GM18858 (cell line): Measurements from ENCODE around the gene BEX1.
"Not testable (repeated sequence)": the region's sequence is repeated elsewhere in the genome, so short reads cannot be mapped to it uniquely, and the experiment has no call there.

Experiments used
- ATAC-seq: cut with Tn5 transposase; IDR thresholded peaks from one replicate; pipeline ENCODE4 v1.9.1; 2021; ENCODE audit not compliant: unreplicated experiment

Gene BEX1

GRCh38 chrX:103063918-103064434 lies at the start of gene BEX1:
Gene BEX1, minus strand, starts transcription at chrX:103064171. Its CDS starts 897 bp downstream, at chrX:103063274.
- no peak for ATAC-seq

- ATAC-seq = not testable (repeated sequence)
Observed at GRCh38 chrX:103109497-103109896, 45.5 kb upstream of the BEX1 start.

GRCh38 chrX:103107836-103108235 lies 43.9 kb upstream of the BEX1 start:
- ATAC-seq = no peak

GRCh38 chrX:103107227-103107737 lies 43.3 kb upstream of the BEX1 start:
- ATAC-seq = not testable (repeated sequence)

- ATAC-seq = not testable (repeated sequence)
Observed at GRCh38 chrX:103104370-103104769, 40.4 kb upstream of the BEX1 start.

GRCh38 chrX:103103866-103104265 lies 39.9 kb upstream of the BEX1 start:
- not testable (repeated sequence) for ATAC-seq

DNA sequence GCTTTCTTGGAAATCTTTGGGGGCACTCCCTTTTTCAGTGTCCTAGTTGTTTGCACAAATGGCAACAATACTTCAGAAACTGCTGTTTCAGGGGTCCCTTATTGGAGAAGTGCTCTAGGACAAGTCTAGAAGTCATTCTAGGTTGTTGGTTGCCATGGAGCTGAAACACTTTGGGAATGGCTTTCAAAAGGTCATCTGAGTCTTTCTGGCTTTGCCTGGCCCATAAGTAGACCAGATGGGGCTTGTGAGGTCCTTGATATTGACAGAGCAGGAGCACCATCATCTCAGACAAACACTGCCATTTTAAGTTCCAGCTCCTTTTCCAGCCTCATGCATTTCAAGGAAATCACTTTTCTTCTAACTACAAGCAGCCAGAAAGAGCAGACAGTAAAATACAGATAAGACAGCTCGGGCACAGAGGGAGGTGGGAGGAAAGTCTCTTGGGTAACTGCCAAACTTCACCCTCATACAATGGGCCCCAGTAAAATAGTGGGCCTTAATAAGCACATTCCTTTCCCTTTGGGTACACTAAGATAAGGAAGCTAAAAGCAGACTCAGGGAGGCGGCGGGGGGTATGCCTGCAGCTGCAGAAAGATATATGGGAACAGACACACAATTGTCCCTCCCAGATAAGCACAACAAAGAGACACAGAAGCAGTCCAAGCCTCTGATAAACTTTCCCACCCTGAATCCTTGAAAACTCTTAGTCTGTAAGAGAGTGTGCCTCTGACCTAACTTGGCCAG lies 37.5 kb upstream of the BEX1 start:
- no peak for ATAC-seq

DNA sequence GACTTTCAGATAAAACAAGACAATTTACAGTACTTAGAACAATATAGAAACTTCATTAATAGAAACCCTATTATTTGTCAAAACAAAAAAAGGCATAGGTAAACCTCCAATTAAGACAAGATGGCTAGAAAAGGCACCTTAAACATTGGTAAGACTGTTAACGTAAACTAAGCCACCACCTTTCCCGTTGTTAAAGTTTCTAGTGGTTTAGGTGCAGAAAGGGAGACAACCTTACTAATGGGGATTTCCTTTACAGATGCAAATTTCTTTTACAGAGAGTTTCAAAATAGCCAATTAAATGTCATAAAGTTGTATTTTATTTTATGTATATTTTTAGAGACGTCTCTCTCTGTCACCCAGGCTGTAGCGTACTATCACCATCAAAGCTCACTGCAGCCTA lies 36.5 kb upstream of the BEX1 start:
- no peak for ATAC-seq

DNA sequence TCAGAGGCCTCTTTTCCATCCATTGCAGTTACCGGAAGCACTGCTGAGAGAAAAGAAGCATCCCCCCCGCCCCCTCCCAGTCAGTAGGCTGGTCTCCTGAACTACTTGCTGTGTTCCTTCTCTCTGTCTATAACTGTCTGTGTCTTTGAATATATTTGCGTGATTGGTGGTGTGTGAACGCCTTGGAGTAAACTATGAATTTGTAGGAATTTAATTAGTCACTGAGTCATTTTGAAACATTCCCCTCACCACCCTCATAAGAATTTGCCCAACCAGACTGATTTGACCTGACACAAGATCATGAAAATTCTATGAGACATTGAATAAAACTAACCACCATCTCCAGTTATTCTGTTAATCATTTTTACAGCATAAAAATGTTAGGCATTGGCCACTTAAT lies 35.7 kb upstream of the BEX1 start:
- no peak for ATAC-seq

- ATAC-seq = no peak
Observed at GRCh38 chrX:103098488-103098887, 34.5 kb upstream of the BEX1 start.

DNA sequence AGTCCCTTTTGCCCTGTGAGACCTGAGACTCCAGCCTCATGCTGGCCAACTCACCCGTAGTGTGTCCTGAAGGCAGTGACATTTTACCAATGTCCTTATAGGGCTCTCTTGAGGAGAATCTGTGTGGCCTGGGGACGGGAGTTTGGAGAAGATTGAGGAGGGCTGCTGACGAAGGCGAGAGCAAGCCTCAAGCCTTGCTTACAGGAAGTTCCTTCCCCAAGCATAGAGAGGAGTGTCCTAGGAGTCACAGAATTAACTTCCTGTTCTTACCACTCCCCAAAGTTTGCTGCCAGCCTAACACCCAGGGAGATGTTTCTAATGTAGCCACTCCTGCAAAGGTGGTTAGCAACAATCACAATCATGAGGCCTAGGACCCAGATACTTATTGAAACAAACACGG lies 29.0 kb upstream of the BEX1 start, which contains the start of gene NXF3:
Gene NXF3, minus strand, starts transcription at position 202 of the 400 bp plus-strand sequence. Its CDS starts 120 bp downstream, at position 82.
- ATAC-seq = no peak

DNA sequence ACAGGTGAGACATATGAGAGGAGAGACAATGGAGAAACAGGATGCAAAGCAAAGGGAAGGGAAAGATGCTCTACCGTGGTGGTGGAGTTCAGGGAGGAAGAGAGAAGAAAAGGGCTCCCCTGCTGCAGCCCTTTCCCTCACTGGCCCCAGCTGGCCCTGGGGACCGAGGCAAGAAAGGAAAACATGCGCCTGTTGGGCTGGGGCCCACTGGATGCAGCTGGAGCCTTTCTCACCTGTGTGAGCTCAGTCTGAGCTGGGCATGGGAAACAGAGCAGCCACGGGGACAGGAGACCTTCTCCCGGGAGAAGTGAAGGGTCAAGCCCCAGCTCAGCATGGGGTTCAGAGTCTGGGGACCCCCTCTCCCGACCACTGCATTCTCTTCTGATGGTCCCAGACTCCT lies 17.1 kb upstream of the BEX1 start:
- no peak for ATAC-seq

- ATAC-seq = no peak
Observed at GRCh38 chrX:103073467-103073866, 9.5 kb upstream of the BEX1 start.

- ATAC-seq = no peak
Observed at GRCh38 chrX:103066606-103067005, 2.6 kb upstream of the BEX1 start.

DNA sequence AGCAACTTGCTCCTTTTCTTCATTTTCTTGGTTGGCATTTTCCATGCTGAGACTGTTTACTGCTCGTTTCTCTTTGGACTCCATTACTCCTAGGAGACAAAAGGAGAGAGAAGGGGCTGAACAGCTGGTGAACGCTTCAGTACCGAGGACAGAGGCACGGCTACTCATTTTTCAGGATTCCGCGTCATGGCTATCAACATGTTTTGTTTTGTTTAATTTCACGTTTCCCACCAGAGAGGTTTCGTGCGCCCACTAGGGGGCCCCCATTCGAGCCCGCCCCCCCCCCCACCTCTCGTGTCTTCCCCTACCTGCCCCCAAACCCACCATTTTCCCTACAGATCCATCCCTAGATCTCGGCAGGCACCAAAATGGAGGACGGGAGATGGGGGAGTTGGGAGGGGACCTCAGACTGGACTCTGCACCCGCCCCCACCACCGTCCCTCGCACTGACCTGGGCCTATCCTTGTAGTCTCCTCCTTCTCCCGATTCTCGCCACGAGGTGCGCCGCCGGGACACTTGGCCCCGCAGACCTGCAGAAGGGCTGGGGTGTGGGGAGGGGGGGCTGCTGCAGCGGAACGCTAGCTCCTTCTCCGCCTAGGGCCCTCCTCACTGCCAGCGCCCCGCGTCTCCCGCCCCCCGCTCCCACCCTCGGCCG lies 653 bp downstream of the BEX1 start:
- no peak for ATAC-seq

DNA sequence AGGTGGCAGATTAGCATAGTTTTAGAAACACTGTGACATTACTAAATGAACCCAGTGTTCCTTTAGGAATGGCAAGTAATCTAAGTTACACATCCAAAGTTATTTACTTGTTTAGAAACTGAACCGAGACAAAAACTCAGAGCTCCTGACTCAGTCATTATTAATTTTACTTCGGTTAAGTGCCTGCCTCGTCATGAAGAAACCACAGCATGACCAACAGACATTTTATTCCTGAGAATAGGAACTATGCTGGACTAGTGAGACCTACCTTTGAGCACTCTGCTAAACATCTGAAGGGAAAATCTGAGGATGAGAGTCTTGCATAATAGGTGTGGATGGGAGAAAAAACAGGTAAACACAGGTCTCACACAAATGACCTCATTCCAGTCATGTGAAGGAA lies 2.5 kb downstream of the BEX1 start:
- ATAC-seq = no peak

- ATAC-seq = no peak
Observed at GRCh38 chrX:103056902-103057301, 7.1 kb downstream of the BEX1 start.

DNA sequence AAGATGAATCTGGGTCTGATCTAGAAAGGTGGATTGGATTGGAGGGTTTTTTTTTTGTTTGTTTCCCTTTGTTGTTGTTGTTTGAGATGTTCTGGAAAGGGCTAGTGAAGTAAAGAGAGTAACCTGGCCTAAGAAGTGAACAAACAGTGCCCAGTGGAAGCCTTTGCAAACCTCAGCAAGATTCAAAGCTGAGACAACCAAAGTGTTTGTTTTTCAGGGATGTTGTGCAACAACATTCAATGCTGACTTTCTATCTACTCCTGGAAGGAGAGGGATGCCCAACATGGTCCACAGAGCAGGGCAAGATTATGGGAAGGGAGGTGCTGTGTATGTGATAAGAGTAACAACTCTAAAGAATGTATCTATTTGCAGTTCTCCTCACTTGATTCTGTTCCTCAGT lies 11.3 kb downstream of the BEX1 start:
- no peak for ATAC-seq

- ATAC-seq = no peak
Observed at GRCh38 chrX:103051260-103051789, 12.6 kb downstream of the BEX1 start.

GRCh38 chrX:103033371-103033770 lies 30.6 kb downstream of the BEX1 start:
- not testable (repeated sequence) for ATAC-seq

- ATAC-seq = no peak
Observed at GRCh38 chrX:103017542-103017941, 46.4 kb downstream of the BEX1 start.

DNA sequence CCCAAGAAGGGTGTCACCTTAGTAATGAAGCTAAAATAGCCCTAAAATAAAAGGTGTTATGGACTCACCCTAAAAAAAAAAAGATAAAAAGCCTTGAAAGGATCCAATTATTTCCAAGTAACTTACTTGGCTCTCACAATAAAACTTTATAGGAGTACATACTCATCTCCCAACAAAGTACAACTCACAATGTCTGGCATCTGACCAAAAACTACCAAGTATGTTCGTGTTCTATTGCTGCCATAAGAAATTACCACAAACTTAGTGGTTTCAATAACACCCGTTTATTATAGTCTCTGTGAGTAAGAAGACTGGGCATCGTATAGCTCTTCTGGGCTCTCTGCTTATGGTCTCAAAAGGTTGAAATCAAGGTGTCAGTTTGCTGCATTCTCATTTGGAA lies 51.0 kb downstream of the BEX1 start:
- ATAC-seq = no peak
